Peyer's patch (tissue), 4 donors: ENCODE data around the gene MMP14. TPM values are rescaled to one million over a fixed set of nuclear protein-coding genes. Genes with fewer than 3 reads are reported as not detected.

Experiments used
- DNase-seq, 3 donors: peaks; one replicate each; pipeline ENCODE4 v3.0.0-alpha.2; 2017 to 2019
- H3K27ac ChIP-seq, 4 donors: fragments of 200-600 bp; sonication (generic); one replicate each; pipeline ENCODE4 v1.5.1; 2016 to 2019
- H3K27me3 ChIP-seq, 2 donors: fragments of 200-600 bp; sonication (generic); one replicate each; pipeline ENCODE4 v1.5.1; 2019
- H3K36me3 ChIP-seq, 3 donors: fragments of 200-600 bp; sonication (generic); one replicate each; pipeline ENCODE4 v1.5.1; 2016 to 2019
- H3K4me1 ChIP-seq, 4 donors: fragments of 200-600 bp; sonication (generic); one replicate each; pipeline ENCODE4 v1.5.1; 2016 to 2019
- H3K4me3 ChIP-seq, 4 donors: fragments of 200-600 bp; sonication (generic); 1 replicate in 3 of 4; 2 replicates in 1 of 4; pipeline ENCODE4 v1.5.1; 2016 to 2019; ENCODE audit warnings: mild to moderate bottlenecking in 1 of 4
- H3K9me3 ChIP-seq, 4 donors: fragments of 200-600 bp; sonication (generic); one replicate each; pipeline ENCODE4 v1.5.1; 2016 to 2019; ENCODE audit warnings: mild to moderate bottlenecking in 1 of 4
- POLR2A ChIP-seq, 2 donors: fragments of 450-650 bp; IDR thresholded peaks; one replicate each; pipeline ENCODE4 v1.5.1; 2017; ENCODE audit warnings: antibody characterized with exemption in 2 of 2, mild to moderate bottlenecking in 2 of 2, moderate library complexity in 2 of 2
- total RNA-seq, 4 donors: library from RNA; depleted of rRNA; stranded (reverse); fragments of >200 nt; gene quantifications; one replicate each; pipeline ENCODE4 v1.1.0, GENCODE V29; 2016
- TF ChIP-seq, protein P1 (sequence below), 6 experiments: fragments of 450-650 bp in 4 of 6; fragments of 200-600 bp in 2 of 6; sonication (generic) in 1 of 6; IDR thresholded peaks; one replicate each; pipeline ENCODE4 v1.5.1; 2017 to 2019; ENCODE audit warnings: antibody characterized with exemption in 6 of 6, mild to moderate bottlenecking in 3 of 6, moderate library complexity in 1 of 6

MMP14 gene
- total RNA-seq, 4 donors from 2014 or later, result 63.0 to 116 (median 82.9) TPM

DNA sequence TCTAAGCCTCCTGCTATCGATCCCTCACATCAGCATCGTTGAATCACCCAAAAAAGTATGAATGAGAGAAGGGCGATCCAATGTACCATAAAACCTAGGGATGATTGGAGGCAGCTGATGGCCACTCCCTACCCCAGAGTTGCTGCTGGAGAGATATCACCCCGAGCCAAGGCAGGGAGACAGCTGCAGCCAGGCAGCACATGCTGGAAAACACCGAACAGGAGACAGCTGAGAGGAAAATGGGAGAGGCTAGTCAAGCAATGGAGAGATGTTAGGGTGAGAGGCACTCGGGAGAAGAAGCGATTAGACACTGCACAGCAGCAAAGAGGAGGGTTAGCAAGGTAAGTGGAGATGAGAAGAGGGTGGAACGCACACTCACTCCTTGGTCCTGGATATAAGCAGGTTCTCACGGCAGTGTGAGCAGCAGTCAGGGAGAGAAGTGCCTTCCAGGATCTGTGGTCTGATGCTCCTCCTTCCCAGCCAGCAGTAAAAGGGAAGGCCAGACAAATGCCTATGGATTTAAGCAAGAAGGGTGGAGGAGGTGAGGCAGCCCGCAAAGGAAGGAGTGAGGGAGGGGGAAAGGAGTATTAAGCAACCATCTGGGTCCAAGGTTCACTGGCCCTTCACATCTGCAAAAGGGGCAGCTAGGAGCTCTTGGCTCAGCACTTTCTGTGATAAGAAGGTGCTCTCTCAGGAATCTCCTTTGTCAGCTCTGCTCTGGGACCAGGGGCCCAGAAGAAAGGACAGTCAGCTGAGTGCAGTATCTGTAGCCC is 21.3 kb upstream of the MMP14 start, which contains the start of gene SLC7A7:
Gene SLC7A7, minus strand, starts transcription at position 495 of the 773 bp plus-strand sequence. CDS start 2,037 bp downstream, outside the sequence.
- DNase-seq, result peak in 2 of 3 donors; percentile 69 to 83
- TF ChIP-seq, protein P1, sequence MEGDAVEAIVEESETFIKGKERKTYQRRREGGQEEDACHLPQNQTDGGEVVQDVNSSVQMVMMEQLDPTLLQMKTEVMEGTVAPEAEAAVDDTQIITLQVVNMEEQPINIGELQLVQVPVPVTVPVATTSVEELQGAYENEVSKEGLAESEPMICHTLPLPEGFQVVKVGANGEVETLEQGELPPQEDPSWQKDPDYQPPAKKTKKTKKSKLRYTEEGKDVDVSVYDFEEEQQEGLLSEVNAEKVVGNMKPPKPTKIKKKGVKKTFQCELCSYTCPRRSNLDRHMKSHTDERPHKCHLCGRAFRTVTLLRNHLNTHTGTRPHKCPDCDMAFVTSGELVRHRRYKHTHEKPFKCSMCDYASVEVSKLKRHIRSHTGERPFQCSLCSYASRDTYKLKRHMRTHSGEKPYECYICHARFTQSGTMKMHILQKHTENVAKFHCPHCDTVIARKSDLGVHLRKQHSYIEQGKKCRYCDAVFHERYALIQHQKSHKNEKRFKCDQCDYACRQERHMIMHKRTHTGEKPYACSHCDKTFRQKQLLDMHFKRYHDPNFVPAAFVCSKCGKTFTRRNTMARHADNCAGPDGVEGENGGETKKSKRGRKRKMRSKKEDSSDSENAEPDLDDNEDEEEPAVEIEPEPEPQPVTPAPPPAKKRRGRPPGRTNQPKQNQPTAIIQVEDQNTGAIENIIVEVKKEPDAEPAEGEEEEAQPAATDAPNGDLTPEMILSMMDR (IDR thresholded peaks at IDR 0.05), result no peak
- TF ChIP-seq POLR2A (IDR thresholded peaks at IDR 0.05), result peak; percentile 59 to 77

DNA sequence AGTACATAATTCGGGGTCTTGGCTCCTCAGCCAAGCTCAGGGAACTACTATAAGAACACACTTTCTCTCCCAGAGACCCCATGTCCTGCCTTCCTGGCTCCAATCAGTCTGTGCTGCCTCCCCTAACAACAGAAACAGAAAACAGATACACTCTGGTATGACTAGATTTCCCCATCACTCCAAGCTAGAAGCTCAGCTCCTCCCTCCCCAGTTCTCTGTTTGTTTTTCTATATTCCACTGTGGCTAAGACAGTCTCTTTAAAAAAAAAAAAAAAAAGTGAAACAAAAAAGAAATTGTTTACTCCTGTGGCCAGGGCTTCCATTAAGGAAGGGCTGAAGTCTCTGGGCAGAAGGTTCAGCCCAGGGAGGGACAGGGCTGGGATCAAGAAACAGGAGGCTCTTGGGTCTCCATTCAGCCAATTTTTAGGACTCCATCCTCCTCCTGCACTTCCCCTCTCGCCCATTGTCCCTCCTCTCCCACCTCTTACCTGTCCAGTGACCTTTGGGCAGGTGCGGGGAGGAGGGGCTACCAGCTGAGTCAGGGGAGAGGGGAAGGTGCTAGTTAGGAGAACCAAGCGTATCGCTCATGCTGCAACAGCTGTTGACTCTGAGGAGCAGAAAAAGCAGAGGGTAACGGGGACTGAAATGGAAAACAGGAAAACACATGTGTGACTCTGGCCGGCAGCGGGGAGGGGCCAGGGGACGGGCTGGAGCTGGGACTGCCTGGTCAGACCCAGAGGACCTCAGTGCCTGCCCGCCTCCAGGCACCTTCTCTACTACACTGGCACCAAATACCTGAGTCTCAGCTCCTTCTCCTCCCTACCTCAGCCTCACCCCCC is 17.0 kb upstream of the MMP14 start:
- H3K27ac ChIP-seq, result peak overlapping the region; percentile 58 to 97 (median 84)
- H3K27me3 ChIP-seq, result no peaks in the 10 kb centered on the region
- no peaks in the 10 kb centered on the region for H3K36me3 ChIP-seq
- no peak for TF ChIP-seq POLR2A (IDR thresholded peaks at IDR 0.05)
- TF ChIP-seq, protein P1 (IDR thresholded peaks at IDR 0.05), result no peak
- H3K4me3 ChIP-seq, result peak overlapping the region in 3 of 4 donors; percentile 9 to 30 (median 26)
- peak; percentile 49 to 72 (median 71) for DNase-seq
- H3K4me1 ChIP-seq, result peaks cover 0 to 84% (median 1%) of the 10 kb centered on the region in 4 donors
- no peaks in the 10 kb centered on the region for H3K9me3 ChIP-seq

More for the DNA sequence above, 21.3 kb upstream of the MMP14 start, which contains the start of gene SLC7A7:
- H3K27ac ChIP-seq, result peak within 1 kb of the TSS; percentile 45 to 83 (median 73)
- no peaks in the 10 kb centered on the region for H3K9me3 ChIP-seq
- H3K4me3 ChIP-seq, result peak within 1 kb of the TSS in 3 of 4 donors; percentile 17 to 38 (median 37)
- H3K27me3 ChIP-seq, result no peaks in the 10 kb centered on the region
- peaks cover 0 to 6% (median 0%) of the 10 kb centered on the region in 3 donors for H3K36me3 ChIP-seq
- peaks cover 0 to 45% (median 4%) of the 10 kb centered on the region in 4 donors for H3K4me1 ChIP-seq

DNA sequence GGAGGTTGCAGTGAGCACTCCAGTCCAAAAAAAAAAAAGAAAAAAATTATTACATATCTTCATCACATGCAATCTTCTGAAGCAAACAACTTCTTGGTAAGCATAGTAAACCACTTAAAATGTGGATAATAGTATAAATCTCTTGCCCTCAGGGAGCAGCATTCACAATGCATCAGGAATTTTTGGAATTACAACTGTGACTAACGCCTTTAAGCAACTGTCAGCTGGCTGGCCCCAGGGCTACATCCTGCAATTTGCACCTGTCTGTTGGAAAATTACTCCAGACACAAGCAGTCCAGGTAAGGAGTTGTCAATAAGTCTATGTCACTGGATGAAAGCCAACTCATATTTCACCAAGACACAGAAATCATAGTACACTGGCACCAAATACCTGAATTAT is 15.7 kb upstream of the MMP14 start:
- TF ChIP-seq, protein P1 (IDR thresholded peaks at IDR 0.05), result no peak
- no peak for TF ChIP-seq POLR2A (IDR thresholded peaks at IDR 0.05)
- H3K27me3 ChIP-seq, result no peaks in the 10 kb centered on the region
- no peak for DNase-seq
- H3K4me3 ChIP-seq, result peak overlapping the region in 1 of 4 donors; percentile 5
- no peaks in the 10 kb centered on the region for H3K36me3 ChIP-seq
- H3K27ac ChIP-seq, result peak overlapping the region; percentile 72 to 97 (median 87)
- H3K4me1 ChIP-seq, result peaks cover 0 to 82% (median 4%) of the 10 kb centered on the region in 4 donors
- no peaks in the 10 kb centered on the region for H3K9me3 ChIP-seq

DNA sequence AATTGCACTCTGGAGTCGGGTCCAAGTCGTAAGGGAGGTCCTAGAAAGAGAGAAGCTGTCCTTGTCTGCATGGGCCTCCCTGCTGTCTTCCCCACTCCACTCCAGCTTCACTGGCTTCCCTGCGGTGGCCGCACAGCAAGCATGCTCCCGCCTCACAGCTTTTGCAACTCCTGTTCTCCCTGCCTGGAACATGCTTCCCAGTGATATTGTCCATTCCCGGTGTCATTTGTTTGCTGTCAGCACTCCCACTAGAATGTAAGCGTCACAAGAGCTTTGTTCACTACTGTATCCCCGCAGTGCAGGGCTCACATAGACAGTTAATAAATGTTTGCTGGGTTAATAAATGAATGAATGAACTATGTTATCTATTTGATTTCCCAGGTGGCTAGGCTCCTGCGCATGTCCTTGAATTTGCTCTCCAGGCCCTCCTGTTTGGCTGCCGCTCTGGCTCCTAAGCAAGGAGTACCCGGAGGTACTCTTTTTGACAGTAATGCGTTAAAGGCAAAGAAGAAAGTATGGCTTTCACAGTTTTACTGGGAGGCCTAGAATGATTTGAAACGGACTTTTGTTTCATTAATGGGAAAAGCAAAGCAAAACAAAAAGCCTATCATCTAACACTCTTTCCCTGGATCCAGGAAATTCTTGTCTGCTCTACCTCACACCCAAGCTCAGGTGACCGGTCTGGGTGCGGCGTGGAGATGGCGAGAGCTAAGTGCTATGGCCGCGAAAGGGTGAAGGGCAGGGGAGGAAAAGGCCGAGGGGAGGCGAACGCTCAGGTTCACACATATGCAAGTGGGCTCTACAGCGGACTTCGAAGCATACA is 15.0 kb upstream of the MMP14 start:
- H3K27me3 ChIP-seq, result no peaks in the 10 kb centered on the region
- H3K4me3 ChIP-seq, result peak overlapping the region in 2 of 4 donors; percentile 1 to 57
- no peaks in the 10 kb centered on the region for H3K36me3 ChIP-seq
- H3K27ac ChIP-seq, result peak overlapping the region; percentile 72 to 97 (median 87)
- peaks cover 0 to 78% (median 4%) of the 10 kb centered on the region in 4 donors for H3K4me1 ChIP-seq
- peak; percentile 9 to 65 for TF ChIP-seq POLR2A (IDR thresholded peaks at IDR 0.05)
- TF ChIP-seq, protein P1 (IDR thresholded peaks at IDR 0.05), result no peak
- H3K9me3 ChIP-seq, result no peaks in the 10 kb centered on the region
- peak in 2 of 3 donors; percentile 73 to 80 for DNase-seq
